ENCODE results near the gene GSTM2. TPM values are rescaled to one million over a fixed set of nuclear protein-coding genes. Genes with fewer than 3 reads are reported as not detected.
A peak's percentile ranks its signal among the peaks of the same experiment; 100 is the strongest.

GSTM2 gene
- total and polyA plus RNA-seq, 4 donors = 7.7 to 106 (median 39.6) TPM

GRCh38 chr1:109625601-109626560 is 42.0 kb upstream of the GSTM2 start:
- Histone ChIP-seq H3K4me1 (ENCODE audit: control insufficient read depth in 5 of 5, insufficient read depth in 5 of 5, low read length in 5 of 5) (peaks cover 0 to 46% (median 12%) of the 10 kb centered on the region in 5 donors), H3K27ac (ENCODE audit: low read depth in 1 of 2, low read length in 1 of 2) (no peak overlapping the region)
- WGBS, 2 donors = 79 to 88% methylated on average over 32 of the region's 32 CpGs

GRCh38 chr1:109626682-109627408 is 41.0 kb upstream of the GSTM2 start:
- Histone ChIP-seq H3K27me3 (ENCODE audit: control insufficient read depth in 3 of 3, insufficient read depth in 3 of 3, low read length in 2 of 3) (no peaks in the 10 kb centered on the region), H3K4me3 (no peak overlapping the region), H3K9me3 (ENCODE audit: control insufficient read depth in 4 of 4, insufficient read depth in 3 of 4, low read length in 3 of 4) (no peaks in the 10 kb centered on the region), H3K27ac (ENCODE audit: low read depth in 1 of 2, low read length in 1 of 2) (no peak overlapping the region), H3K4me1 (ENCODE audit: control insufficient read depth in 5 of 5, insufficient read depth in 5 of 5, low read length in 5 of 5) (peaks cover 0 to 41% (median 7%) of the 10 kb centered on the region in 5 donors), H3K36me3 (ENCODE audit: control insufficient read depth in 4 of 4, insufficient read depth in 4 of 4, low read length in 4 of 4) (peaks cover 0 to 53% (median 24%) of the 10 kb centered on the region in 4 donors), H3K9ac (ENCODE audit: insufficient read depth in 1 of 2, low read length in 2 of 2) (no peak overlapping the region)
- no peak for ATAC-seq (ENCODE audit: insufficient read depth, low FRiP score)
- WGBS, 2 donors = 95 to 97% methylated on average over 20 to 21 of the region's 21 CpGs
- no peak for TF ChIP-seq CTCF (IDR thresholded peaks at IDR 0.05; ENCODE audit: control extremely low read depth, extremely low read depth)
- DNase-seq = no peak

More at GRCh38 chr1:109625601-109626560, 42.0 kb upstream of the GSTM2 start:
- DNase-seq = peak; percentile 71 to 78 (median 76)
- no peak overlapping the region for H3K4me3 ChIP-seq
- no peaks in the 10 kb centered on the region for H3K9me3 ChIP-seq (ENCODE audit: control insufficient read depth in 4 of 4, insufficient read depth in 3 of 4, low read length in 3 of 4)
- no peak for TF ChIP-seq CTCF (IDR thresholded peaks at IDR 0.05; ENCODE audit: control extremely low read depth, extremely low read depth)
- no peak for ATAC-seq (ENCODE audit: insufficient read depth, low FRiP score)
- H3K27me3 ChIP-seq (ENCODE audit: control insufficient read depth in 3 of 3, insufficient read depth in 3 of 3, low read length in 2 of 3) = no peaks in the 10 kb centered on the region
- no peak overlapping the region for H3K9ac ChIP-seq (ENCODE audit: insufficient read depth in 1 of 2, low read length in 2 of 2)
- peaks cover 0 to 45% (median 19%) of the 10 kb centered on the region in 4 donors for H3K36me3 ChIP-seq (ENCODE audit: control insufficient read depth in 4 of 4, insufficient read depth in 4 of 4, low read length in 4 of 4)

- no peak for DNase-seq
- Histone ChIP-seq H3K27ac (ENCODE audit: low read depth in 1 of 2, low read length in 1 of 2) (no peak overlapping the region), H3K9me3 (ENCODE audit: control insufficient read depth in 4 of 4, insufficient read depth in 3 of 4, low read length in 3 of 4) (no peaks in the 10 kb centered on the region), H3K27me3 (ENCODE audit: control insufficient read depth in 3 of 3, insufficient read depth in 3 of 3, low read length in 2 of 3) (no peaks in the 10 kb centered on the region), H3K9ac (ENCODE audit: insufficient read depth in 1 of 2, low read length in 2 of 2) (no peak overlapping the region), H3K36me3 (ENCODE audit: control insufficient read depth in 4 of 4, insufficient read depth in 4 of 4, low read length in 4 of 4) (peaks cover 0 to 55% (median 24%) of the 10 kb centered on the region in 4 donors), H3K4me3 (no peak overlapping the region), H3K4me1 (ENCODE audit: control insufficient read depth in 5 of 5, insufficient read depth in 5 of 5, low read length in 5 of 5) (peaks cover 0 to 31% (median 7%) of the 10 kb centered on the region in 5 donors)
- ATAC-seq (ENCODE audit: insufficient read depth, low FRiP score) = no peak
- TF ChIP-seq CTCF (IDR thresholded peaks at IDR 0.05; ENCODE audit: control extremely low read depth, extremely low read depth) = no peak
- 94 to 96% methylated on average over 23 of the region's 23 CpGs for WGBS, 2 donors
Measured at GRCh38 chr1:109627692-109628399, 40.0 kb upstream of the GSTM2 start.
